SH-SY5Y (cell line): ENCODE results near the gene S100A9.

Experiments used
- GATA2 ChIP-seq: IDR thresholded peaks from 2 replicates; pipeline ENCODE4 v1.6.1; 2011; ENCODE audit warnings: mild to moderate bottlenecking, low read depth, low read length
- GATA3 ChIP-seq: IDR thresholded peaks from 2 replicates; pipeline ENCODE4 v1.6.1; 2011; ENCODE audit warnings: low read depth, mild to moderate bottlenecking, low read length, moderate library complexity

Gene S100A9

GRCh38 chr1:153354515-153355193, 3.0 kb upstream of the S100A9 start:
- no peak for TF ChIP-seq GATA2
- no peak for TF ChIP-seq GATA3

DNA sequence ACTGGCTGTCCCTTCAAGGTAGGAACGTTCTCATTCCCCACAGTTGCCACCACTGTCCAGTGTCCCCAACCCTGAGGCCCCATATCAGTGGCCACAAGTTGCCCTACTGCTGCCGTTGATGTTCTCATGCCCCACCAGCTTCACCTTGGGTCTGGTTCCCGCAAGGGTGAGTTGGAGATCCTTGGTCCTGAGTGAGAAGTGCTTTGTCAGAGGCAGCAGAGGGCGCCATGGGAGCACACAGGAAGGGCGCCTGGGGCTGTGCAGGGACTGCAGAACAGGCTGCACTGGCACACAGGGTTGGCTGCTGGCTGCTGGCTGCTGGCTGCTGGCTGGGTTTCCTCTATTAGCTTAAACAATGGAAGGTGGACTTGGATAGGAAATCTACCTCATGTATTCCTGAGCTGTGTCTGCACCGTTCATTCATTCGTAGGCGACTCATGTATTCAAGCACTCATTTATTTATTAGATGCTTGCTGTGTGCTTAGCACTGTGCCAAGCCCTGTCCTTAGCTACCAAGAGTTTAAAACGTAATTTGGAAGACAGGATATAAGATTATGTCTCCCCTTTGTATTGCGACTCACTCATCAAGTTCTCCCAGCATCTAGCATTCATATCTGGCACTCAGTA, 2.1 kb upstream of the S100A9 start:
- no peak for TF ChIP-seq GATA3
- no peak for TF ChIP-seq GATA2

- TF ChIP-seq GATA2 (no peak), GATA3 (no peak)
These were observed 1.1 kb upstream of the S100A9 start for GRCh38 chr1:153356392-153357075.

- TF ChIP-seq GATA2 (no peak), GATA3 (no peak)
These were observed 390 bp upstream of the S100A9 start for GRCh38 chr1:153357076-153357852.

DNA sequence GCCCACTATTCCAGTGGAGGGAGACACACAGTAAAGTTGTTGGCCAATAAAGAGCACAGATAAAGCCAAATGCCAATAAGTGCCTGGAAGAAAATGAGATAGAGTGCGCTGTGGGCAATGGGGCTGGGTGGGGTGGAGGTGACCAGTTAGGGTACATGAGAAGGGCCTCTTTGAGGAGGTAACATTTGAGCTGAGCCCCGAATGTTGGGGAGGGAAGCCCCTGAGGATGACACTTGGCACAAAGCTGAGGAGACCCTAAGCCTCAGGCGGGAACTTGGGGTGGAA, 979 bp downstream of the S100A9 start:
- TF ChIP-seq GATA2: no peak
- TF ChIP-seq GATA3: no peak

DNA sequence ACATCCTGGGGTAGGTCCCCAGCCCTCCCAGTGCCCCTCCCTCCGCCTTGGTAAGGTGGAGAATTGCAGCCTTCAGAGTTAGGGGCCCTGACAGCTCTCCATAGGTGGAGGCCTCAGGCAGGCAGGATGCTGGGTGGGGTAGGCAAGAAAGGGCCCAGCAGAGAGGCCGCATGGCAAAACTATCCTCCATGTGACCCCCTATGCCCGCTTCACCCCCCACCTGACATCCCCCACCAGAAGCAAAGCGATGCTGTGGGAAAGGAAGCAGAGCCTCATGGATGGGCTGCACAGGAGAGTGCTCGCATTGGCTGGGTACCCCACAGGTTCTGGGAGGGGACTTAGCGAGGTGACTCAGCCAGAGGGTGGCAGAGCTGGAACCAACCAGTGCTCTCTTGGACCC, 1.6 kb downstream of the S100A9 start:
- TF ChIP-seq GATA3: no peak
- TF ChIP-seq GATA2: no peak

DNA sequence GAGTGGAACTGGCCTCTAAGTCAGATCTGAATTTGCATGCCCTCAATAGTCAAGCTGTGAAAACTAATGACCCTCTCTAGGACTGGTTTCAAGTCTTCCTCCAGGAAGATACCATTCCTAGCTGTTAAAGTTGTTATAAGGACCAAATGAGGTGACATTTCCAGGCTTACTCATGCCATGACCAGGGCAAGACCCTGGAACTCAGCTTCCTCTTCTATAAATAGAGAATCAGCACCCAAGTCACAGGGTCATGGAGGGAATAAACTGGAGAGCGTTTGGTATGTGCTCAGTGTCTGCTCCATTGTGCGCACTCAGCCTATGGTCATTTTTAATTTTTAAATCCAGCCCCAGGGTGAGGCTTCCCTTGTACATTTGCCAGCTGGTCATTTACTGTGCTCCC, 2.5 kb downstream of the S100A9 start:
- TF ChIP-seq GATA3 (no peak), GATA2 (no peak)

DNA sequence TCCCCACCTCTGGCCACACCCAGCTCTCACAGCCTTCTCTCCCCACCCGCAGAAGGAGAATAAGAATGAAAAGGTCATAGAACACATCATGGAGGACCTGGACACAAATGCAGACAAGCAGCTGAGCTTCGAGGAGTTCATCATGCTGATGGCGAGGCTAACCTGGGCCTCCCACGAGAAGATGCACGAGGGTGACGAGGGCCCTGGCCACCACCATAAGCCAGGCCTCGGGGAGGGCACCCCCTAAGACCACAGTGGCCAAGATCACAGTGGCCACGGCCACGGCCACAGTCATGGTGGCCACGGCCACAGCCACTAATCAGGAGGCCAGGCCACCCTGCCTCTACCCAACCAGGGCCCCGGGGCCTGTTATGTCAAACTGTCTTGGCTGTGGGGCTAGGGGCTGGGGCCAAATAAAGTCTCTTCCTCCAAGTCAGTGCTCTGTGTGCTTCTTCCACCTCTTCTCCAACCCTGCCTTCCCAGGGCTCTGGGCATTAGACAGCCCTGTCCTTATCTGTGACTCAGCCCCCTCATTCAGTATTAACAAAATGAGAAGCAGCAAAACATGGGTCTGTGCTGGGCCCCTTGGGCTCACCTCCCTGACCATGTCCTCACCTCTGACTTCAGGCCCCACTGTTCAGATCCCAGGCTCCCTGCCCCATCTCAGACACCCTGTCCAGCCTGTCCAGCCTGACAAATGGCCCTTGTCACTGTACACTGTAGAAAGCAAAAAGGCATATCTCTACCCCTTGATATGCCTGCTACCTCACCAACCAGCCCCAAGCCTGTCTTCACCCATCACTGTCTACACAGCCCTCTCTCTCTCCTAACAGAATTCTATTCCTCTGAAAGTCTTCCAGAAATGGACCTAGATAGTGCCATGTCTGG, 3.2 kb downstream of the S100A9 start:
- TF ChIP-seq GATA2 (no peak), GATA3 (no peak)

- TF ChIP-seq GATA3: no peak
These were observed 3.9 kb downstream of the S100A9 start for GRCh38 chr1:153361480-153362109.

DNA sequence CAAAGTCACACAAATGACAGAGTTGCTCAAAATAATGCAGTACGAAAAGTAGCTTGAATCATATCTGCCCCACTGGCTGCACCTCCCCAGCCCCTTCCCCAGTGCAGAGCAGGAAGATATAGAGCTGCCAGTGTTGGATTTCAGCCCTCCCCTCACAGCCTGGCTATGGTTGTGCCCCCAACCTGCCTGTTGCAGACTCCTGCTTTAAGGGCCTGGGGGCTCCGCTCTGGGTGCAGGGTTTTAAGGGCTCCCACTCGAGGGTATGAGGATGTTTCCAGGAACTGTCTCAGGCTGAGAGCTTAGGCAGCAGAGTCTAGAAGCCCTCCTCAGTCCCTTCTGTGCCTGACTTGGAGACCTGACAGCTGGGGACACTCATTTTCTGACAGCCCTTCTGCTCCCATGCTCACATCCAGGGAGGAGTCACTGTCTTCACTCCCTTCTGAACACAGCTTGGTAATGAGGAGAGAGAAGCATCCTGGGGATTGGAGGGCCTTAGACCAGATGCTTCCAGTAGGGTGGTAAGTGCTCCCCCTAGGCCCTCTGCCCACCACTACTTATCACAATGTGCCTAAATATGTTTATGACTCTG, 4.6 kb downstream of the S100A9 start:
- TF ChIP-seq GATA3 (no peak), GATA2 (no peak)

GRCh38 chr1:153363641-153364040, 6.0 kb downstream of the S100A9 start:
- TF ChIP-seq GATA3 (no peak), GATA2 (no peak)

DNA sequence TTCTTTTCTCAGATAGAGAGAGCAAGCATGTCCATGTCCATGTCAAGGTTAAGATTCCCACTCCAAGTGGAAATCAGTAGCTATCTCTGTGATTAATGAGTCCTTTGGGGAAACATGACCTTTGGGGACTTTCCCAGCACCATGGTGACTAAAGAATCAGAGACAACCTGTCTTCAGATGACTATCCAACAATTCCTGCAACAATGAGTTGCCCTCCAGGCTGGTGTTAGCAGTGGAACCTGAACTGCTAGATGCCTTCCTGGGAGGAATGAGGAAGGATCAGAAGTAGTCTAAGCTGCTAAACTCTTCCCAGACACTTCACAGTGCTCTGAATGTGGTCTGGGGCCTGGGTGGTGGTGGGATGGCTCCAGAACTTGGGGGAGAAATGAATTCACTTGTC, 6.5 kb downstream of the S100A9 start:
- TF ChIP-seq GATA2 (no peak), GATA3 (no peak)

GRCh38 chr1:153364766-153365666, 7.4 kb downstream of the S100A9 start:
- TF ChIP-seq GATA2: no peak
- no peak for TF ChIP-seq GATA3
